GM19239 (cell line): ENCODE measurements around the gene RHO.

Source experiments
- DNase-seq: peaks from one replicate; pipeline ENCODE4 v3.0.0; 2011; ENCODE audit warnings: low spot score; ENCODE audit not compliant: insufficient read length
- FAIRE-seq: peaks from 2 replicates; lab custom pipeline; 2011; peaks lifted over from hg19 to GRCh38; lab: Jason Lieb, UNC

Gene RHO

DNA sequence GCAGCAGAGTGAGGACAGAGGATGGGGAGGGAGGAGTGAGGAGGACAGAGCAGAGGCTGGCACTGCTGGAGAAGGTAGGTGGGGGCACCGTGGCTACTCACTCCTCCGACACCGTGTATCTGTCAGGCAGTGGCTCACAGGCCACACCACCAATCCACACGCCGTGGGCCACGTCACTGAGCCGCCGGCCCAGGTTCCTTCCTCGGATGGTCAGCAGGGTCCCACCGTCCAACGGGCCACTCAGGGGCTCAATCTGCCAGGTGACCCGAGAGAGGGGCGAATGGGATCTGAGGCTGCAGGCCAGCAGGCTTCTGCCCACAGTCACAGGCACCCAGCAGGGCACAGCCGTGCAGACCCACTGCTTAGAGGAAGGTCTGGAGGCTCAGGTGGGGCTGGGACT lies 45.1 kb downstream of the RHO start:
- DNase-seq, result no peak
- no peak for FAIRE-seq

DNA sequence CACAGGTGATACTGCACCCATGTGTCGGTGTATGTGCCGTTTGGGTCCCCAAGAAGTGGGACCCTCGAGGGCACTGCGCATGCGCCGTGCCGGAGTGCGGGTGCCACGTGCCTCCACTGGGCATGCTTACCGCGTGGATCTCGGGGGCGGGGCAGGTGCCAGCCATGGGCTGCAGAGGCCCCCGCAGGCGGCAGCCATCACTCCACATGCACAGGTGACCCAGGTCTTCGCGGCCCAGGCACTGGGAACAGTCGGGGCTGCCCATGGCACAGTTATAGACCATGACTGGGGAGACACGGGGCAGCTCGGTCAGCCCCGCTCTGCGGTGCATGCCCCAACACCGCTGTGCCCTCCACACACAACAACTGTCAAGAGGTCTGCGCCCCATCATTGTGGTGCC lies 45.8 kb downstream of the RHO start:
- no peak for DNase-seq
- FAIRE-seq, result no peak

DNA sequence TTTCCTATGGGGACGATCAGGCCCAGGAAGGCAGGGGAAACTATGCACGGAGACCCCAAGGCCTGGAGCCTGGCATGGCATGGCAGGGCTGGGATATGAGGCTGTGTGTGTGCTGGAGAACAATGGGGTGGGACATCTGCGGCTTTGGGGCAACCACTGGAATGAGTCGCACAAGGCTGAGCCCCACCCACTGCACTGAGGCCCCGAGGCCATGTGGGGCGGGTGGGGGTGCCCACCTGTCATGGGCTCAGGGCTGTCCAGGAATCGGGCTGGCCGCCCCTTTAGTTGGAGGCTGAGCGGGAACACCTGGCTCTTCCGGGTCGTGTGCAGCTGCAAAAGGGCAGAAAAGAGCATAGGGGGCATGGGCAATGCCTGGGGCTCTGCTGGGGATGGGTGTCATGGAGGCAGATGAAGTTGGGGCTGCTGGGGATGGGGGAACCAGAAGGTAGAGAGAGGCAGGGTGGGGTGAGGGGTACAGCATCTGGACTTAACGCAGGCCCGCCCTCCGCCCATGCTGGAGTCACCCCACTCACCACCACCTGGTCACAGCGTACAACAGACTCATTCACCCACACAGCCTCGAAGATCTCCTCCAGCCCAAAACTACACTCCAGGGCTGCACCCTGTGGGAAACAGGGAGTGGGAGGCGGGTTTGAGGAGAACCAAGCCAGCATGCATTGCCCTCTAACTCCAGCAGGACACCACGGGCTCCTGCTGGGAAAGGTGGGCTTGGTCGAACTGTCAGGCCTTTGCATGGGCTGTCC lies 47.0 kb downstream of the RHO start:
- no peak for DNase-seq
- FAIRE-seq, result no peak

DNA sequence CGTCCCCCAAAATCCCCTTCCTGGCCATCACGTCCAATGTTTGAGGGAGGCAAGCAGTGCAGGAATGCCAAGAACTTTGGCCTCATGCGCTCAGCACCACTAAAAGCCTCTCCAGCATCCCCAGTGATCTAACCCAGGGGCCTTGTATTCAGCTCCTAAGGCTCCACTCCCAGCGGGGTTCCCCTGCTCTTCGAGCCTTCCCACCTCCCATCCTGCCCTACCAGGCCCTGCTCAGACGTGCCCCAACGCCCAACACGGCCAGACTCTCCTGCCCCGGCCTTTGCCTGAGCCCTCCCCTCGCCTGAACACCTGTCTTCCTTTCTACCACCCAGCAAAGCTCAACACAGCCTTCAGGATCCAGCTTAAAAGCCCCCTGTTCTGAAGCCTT lies 47.6 kb downstream of the RHO start:
- FAIRE-seq (no peak), DNase-seq (no peak)

DNA sequence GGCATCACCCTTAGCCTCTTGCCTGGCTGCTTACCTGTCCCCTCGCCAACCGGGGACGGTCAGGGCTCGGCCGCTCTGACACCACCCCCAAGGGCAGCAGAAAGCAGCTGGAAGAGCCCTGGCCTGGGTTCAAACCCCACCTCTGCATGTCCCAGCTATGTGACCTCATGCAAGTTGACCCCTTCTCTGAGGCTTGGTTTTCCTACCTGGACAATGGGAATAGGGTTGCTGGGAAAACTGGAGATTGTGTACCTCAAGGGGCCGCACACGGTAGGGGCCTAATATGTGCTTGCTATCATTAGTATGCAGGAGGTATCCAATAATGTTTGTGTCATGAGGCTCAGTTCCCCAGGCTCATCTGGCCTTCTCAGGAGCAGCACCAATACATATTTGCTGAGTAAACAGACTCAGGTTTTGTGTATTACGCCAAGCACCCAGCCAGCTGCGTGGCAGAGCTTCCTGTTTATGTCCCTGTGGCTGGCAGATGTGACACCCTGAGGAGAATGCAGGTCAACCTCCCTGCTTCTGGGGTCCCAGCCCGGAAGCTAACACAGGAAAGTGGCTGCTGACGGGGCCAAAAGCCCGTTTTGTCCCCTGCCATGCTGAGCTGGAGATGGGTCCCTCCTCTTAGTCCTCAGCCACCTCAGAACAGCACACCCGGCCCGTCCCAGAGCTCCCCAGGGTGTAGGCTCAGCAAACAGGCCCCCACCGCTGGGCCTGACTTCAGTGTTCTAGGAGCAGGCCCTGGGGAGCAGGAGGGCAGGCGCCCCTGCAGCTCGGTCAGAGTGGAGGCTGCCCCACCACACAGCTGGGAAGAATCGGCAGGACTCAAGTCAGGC lies 48.3 kb downstream of the RHO start:
- DNase-seq (peak; percentile 74), FAIRE-seq (peak; percentile 35)

DNA sequence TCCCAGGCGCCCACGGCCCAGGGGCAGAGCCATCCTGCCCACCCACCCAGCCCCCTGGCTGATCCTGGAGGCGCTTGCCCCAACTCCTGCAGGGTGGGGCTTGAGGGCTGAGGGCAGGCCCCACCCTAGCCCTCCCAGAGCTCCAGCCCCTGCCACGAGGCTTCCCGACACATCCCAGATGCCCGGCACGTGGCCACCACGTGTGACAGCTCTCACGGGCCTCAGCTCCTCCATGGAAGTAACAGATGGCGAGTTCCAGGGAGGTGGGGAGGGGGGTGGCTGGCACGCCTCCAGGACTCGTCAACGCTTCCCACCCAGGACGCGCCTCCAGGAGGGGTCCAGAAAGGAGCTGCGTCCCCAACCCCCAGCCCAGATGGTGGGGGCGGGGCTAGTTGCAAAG lies 48.9 kb downstream of the RHO start:
- no peak for FAIRE-seq

DNA sequence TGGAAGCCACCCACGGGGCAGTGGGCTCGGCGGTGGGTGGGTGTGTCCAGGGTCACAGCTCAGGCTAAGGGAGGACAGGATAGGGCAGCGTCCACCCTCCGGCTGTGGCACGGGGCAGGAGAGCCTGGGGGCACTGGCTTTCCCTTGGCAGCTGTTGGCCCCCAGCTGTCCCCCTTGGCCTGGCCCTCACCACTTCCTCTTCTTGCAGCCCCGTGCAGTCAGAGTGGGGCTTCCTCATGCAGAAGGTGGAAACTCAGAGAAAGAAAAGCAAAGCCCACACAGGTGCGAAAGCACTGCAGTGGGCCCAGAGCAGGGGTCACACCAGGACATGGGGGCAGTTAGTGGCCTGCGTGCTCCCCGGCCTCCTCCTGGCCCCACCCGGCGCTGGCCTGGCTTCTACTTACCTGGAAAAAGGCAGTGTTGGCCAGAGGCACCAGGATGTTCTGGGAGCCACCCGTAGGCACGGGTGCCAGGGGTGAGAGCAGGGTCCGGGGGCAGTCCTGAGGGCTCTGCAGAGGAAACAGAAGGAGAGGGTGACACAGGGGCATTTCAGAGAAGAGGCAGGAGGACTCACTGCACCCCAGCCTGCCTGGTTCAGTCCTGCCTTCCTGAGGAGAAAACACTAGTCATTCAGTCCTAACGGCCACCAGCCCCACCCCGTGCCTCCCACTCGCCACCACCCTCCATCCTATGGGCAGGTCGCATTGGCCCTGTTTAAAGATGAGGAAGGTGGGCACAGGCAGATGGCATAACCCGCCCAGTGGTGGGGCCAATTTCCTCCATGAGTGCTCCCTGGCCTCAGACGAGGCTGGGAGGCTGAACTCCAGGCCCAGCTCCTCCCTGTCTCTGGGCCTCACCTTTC lies 49.7 kb downstream of the RHO start:
- DNase-seq (peak; percentile 79), FAIRE-seq (peak; percentile 56)

More for the DNA sequence above, 48.9 kb downstream of the RHO start:
- no peak for DNase-seq

DNA sequence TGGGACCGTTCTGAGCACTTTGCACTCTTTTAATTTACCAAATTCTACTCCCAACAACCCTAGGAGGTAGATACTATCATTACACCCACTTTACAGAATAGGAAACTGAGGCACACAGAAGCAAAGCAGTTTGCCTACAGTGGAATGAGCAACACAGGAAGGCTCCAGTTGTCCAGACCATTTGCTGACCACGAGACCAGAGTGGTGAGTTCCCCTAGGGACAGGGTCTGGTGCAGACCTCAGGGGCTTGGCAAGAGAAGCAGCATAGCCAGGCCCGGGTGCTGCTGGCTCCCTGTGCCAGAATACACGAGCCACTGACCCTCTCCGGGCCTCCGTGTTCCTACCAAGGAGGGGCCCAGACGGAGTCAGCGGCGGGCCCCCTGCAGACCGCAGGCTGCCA lies 51.6 kb downstream of the RHO start:
- no peak for FAIRE-seq

DNA sequence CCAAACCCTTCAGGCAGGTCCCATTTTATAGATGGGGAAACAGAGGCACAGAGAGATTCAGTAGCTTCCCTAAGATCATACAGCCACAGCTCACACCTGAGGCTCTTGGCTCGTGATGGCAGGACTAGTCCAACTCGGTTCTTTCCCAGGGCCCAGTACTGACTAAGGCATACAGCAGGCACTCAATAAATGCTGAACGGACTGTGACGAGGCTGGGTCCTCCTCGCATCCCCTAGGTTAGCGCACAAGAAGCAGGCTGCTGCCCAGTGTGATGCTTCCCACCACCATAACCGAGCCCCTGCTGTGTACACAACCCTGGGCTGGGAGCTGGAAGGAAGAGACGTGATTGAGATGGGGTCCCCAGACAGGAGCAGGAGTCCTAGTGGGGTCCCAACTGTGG lies 53.2 kb downstream of the RHO start:
- no peak for DNase-seq
- FAIRE-seq, result no peak

More for the DNA sequence above, 51.6 kb downstream of the RHO start:
- no peak for DNase-seq

DNA sequence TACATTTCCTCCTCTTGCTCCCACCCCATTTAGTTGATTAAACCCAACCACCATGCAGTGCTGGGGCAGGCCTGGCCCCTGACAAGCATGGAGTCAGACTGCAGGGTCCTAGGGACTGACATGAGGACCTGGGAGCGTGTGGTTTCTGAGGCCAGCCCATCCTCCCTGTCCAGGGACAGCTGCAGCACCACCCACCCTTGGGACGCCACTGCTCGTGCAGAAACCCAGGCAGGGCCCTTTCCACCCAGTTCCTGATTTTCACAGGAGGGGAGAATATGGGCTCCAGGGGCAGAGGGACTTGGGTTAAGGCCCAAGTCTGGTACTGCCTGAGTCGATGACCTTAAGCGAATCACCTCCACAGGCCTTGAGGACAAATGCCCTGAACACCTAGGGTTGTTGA lies 54.4 kb downstream of the RHO start:
- no peak for FAIRE-seq

DNA sequence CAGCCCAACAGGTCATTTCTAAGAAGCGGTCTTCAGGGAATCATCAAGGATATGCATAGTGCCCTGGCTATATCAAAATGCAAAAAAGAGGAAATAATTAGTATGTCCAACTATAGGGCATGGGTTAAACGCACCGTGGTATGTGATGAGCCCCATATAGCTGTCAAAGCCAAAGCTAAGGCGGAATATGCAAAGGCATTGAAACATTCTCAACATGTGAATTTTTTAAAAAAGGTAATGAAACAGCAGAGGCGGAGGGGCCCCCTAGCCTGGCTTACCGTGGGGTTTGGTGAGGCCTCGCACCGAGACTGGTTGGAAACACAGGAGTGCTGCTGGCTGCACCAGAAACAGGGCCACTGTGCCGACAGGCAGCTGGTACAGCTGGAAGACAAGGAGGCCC lies 54.9 kb downstream of the RHO start:
- FAIRE-seq (no peak), DNase-seq (no peak)

More for the DNA sequence above, 54.4 kb downstream of the RHO start:
- no peak for DNase-seq

DNA sequence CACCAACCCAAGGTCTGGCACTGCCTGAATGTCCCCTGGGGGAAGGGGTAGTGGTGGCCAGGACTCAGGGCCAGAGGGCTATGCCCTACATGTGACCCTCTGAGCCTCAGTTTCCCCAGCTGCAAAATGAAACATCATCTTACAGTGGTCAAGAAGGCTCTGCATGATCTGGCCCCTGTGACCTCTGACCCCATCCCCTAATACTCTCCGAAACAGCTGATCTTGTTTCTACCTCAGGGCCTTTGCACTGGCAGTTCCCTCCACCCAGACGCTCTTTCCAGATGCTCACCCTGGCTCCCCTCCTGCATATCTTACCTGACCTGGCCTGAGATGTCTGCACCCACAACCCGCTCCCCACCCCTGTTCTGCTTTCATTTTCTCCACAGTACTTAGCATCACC lies 56.2 kb downstream of the RHO start:
- DNase-seq (no peak), FAIRE-seq (no peak)
